Tibial nerve (tissue), 4 donors: ENCODE results near the gene GJA4. TPM values are rescaled to one million over a fixed set of nuclear protein-coding genes. Genes with fewer than 3 reads are reported as not detected.

ENCODE experiments used
- DNase-seq, 2 donors: peaks; one replicate each; pipeline ENCODE4 v3.0.0-alpha.2; 2019; ENCODE audit warnings: low spot score in 2 of 2
- H3K27ac ChIP-seq, 4 donors: fragments of 200-600 bp; sonication (generic) in 3 of 4; one replicate each; pipeline ENCODE4 v1.5.1; 2017 to 2019; ENCODE audit warnings: mild to moderate bottlenecking in 1 of 4
- H3K27me3 ChIP-seq, 2 donors: fragments of 200-600 bp; sonication (generic) in 1 of 2; one replicate each; pipeline versions ENCODE4 v1.5.1 to v1.6.0; 2017 to 2019
- H3K36me3 ChIP-seq, 3 donors: fragments of 200-600 bp; sonication (generic); one replicate each; pipeline ENCODE4 v1.5.1; 2018 to 2019
- H3K4me1 ChIP-seq, 4 donors: fragments of 200-600 bp; sonication (generic) in 3 of 4; one replicate each; pipeline ENCODE4 v1.5.1; 2017 to 2019
- H3K4me3 ChIP-seq, 4 donors: fragments of 200-600 bp; sonication (generic) in 3 of 4; one replicate each; pipeline ENCODE4 v1.5.1; 2017 to 2019; ENCODE audit warnings: mild to moderate bottlenecking in 1 of 4, moderate library complexity in 1 of 4
- H3K9me3 ChIP-seq, 4 donors: fragments of 200-600 bp; sonication (generic) in 3 of 4; one replicate each; pipeline ENCODE4 v1.5.1; 2017 to 2019
- EP300 ChIP-seq, 2 donors: sonication (generic); formaldehyde crosslinking; IDR thresholded peaks; one replicate each; pipeline ENCODE4 v1.6.1; 2017; ENCODE audit warnings: antibody characterized with exemption in 2 of 2, mild to moderate bottlenecking in 1 of 2
- POLR2A ChIP-seq, 2 donors: fragments of 450-650 bp; IDR thresholded peaks; one replicate each; pipeline ENCODE4 v1.6.1; 2017; ENCODE audit warnings: antibody characterized with exemption in 2 of 2, mild to moderate bottlenecking in 2 of 2, moderate library complexity in 2 of 2
- WGBS, 2 donors: methylation state at CpG; one replicate each; pipeline ENCODE4 v1.1.5; 2018; 5-methylcytosine and 5-hydroxymethylcytosine counted together
- total RNA-seq, 4 donors: library from RNA; depleted of rRNA; stranded (reverse); fragments of >200 nt; gene quantifications; one replicate each; pipeline ENCODE4 v1.1.0, GENCODE V29; 2016
- TF ChIP-seq, protein P1 (sequence below), 5 experiments: fragments of 200-600 bp in 3 of 5; fragments of 450-650 bp in 2 of 5; sonication (generic) in 3 of 5; IDR thresholded peaks; one replicate each; pipeline ENCODE4 v1.5.1; 2016 to 2019; ENCODE audit warnings: antibody characterized with exemption in 5 of 5, mild to moderate bottlenecking in 3 of 5, moderate library complexity in 2 of 5

GJA4 gene
- total RNA-seq, 4 donors from 2014 or later, result 20.3 to 65.1 (median 37.2) TPM

- H3K4me1 ChIP-seq, result peaks cover 0 to 35% (median 3%) of the 10 kb centered on the region in 4 donors
- no peaks in the 10 kb centered on the region for H3K36me3 ChIP-seq
- no peaks in the 10 kb centered on the region for H3K9me3 ChIP-seq
- DNase-seq, result no peak
- TF ChIP-seq, protein P1, sequence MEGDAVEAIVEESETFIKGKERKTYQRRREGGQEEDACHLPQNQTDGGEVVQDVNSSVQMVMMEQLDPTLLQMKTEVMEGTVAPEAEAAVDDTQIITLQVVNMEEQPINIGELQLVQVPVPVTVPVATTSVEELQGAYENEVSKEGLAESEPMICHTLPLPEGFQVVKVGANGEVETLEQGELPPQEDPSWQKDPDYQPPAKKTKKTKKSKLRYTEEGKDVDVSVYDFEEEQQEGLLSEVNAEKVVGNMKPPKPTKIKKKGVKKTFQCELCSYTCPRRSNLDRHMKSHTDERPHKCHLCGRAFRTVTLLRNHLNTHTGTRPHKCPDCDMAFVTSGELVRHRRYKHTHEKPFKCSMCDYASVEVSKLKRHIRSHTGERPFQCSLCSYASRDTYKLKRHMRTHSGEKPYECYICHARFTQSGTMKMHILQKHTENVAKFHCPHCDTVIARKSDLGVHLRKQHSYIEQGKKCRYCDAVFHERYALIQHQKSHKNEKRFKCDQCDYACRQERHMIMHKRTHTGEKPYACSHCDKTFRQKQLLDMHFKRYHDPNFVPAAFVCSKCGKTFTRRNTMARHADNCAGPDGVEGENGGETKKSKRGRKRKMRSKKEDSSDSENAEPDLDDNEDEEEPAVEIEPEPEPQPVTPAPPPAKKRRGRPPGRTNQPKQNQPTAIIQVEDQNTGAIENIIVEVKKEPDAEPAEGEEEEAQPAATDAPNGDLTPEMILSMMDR (IDR thresholded peaks at IDR 0.05), result no peak
- no peak overlapping the region for H3K27ac ChIP-seq
- whole genome bisulfite sequencing, 2 donors, result 73 to 86% methylated on average over 14 of the region's 14 CpGs
- no peak overlapping the region for H3K4me3 ChIP-seq
- H3K27me3 ChIP-seq, result no peaks in the 10 kb centered on the region
Observed at GRCh38 chr1:34839526-34840305, 46.9 kb downstream of the GJA4 start.

GRCh38 chr1:34840426-34840825 is 47.6 kb downstream of the GJA4 start:
- DNase-seq, result no peak
- Histone ChIP-seq H3K27ac (no peak overlapping the region), H3K4me1 (peaks cover 0 to 39% (median 3%) of the 10 kb centered on the region in 4 donors), H3K27me3 (no peaks in the 10 kb centered on the region), H3K9me3 (no peaks in the 10 kb centered on the region), H3K36me3 (no peaks in the 10 kb centered on the region), H3K4me3 (no peak overlapping the region)
- 87 to 92% methylated on average over 3 of the region's 3 CpGs for WGBS, 2 donors
- TF ChIP-seq POLR2A (IDR thresholded peaks at IDR 0.05) (no peak), EP300 (IDR thresholded peaks at IDR 0.05) (no peak)
- TF ChIP-seq, protein P1 (IDR thresholded peaks at IDR 0.05), result no peak

GRCh38 chr1:34842073-34842472 is 49.3 kb downstream of the GJA4 start:
- Histone ChIP-seq H3K4me3 (no peak overlapping the region), H3K27ac (no peak overlapping the region), H3K4me1 (peaks cover 0 to 44% (median 7%) of the 10 kb centered on the region in 4 donors), H3K36me3 (no peaks in the 10 kb centered on the region), H3K9me3 (no peaks in the 10 kb centered on the region), H3K27me3 (no peaks in the 10 kb centered on the region)
- TF ChIP-seq POLR2A (IDR thresholded peaks at IDR 0.05), result no peak
- no peak for TF ChIP-seq EP300 (IDR thresholded peaks at IDR 0.05)
- TF ChIP-seq, protein P1 (IDR thresholded peaks at IDR 0.05), result no peak
- DNase-seq, result no peak
- 63 to 76% methylated on average over 3 of the region's 3 CpGs for WGBS, 2 donors

- DNase-seq, result no peak
- peaks cover 0 to 8% (median 0%) of the 10 kb centered on the region in 3 donors for H3K36me3 ChIP-seq
- no peak overlapping the region for H3K4me3 ChIP-seq
- WGBS, 2 donors, result 43 to 54% methylated on average over 4 of the region's 4 CpGs
- H3K4me1 ChIP-seq, result peaks cover 0 to 52% (median 8%) of the 10 kb centered on the region in 4 donors
- TF ChIP-seq EP300 (IDR thresholded peaks at IDR 0.05), result no peak
- no peak for TF ChIP-seq POLR2A (IDR thresholded peaks at IDR 0.05)
- TF ChIP-seq, protein P1 (IDR thresholded peaks at IDR 0.05), result no peak
- H3K27ac ChIP-seq, result no peak overlapping the region
- no peaks in the 10 kb centered on the region for H3K9me3 ChIP-seq
- H3K27me3 ChIP-seq, result no peaks in the 10 kb centered on the region
Observed at GRCh38 chr1:34842952-34843371, 50.2 kb downstream of the GJA4 start.

GRCh38 chr1:34843392-34844251 is 50.8 kb downstream of the GJA4 start:
- H3K4me3 ChIP-seq, result no peak overlapping the region
- no peak for DNase-seq
- H3K9me3 ChIP-seq, result no peaks in the 10 kb centered on the region
- no peaks in the 10 kb centered on the region for H3K27me3 ChIP-seq
- no peak for TF ChIP-seq POLR2A (IDR thresholded peaks at IDR 0.05)
- no peak for TF ChIP-seq EP300 (IDR thresholded peaks at IDR 0.05)
- TF ChIP-seq, protein P1 (IDR thresholded peaks at IDR 0.05), result no peak
- WGBS, 2 donors, result 61 to 72% methylated on average over 14 of the region's 14 CpGs
- peaks cover 0 to 57% (median 8%) of the 10 kb centered on the region in 4 donors for H3K4me1 ChIP-seq
- peaks cover 0 to 8% (median 0%) of the 10 kb centered on the region in 3 donors for H3K36me3 ChIP-seq
- no peak overlapping the region for H3K27ac ChIP-seq
